HG03354 (cell line): Measurements from ENCODE around the gene CD200R1.
A peak's percentile ranks its signal among the peaks of the same experiment; 100 is the strongest.
"Not testable (repeated sequence)": the region's sequence is repeated elsewhere in the genome, so short reads cannot be mapped to it uniquely, and the experiment has no call there.

Experiments used
- ATAC-seq: cut with Tn5 transposase; IDR thresholded peaks from one replicate; pipeline ENCODE4 v1.9.1; 2021; ENCODE audit warnings: mild to moderate bottlenecking; ENCODE audit not compliant: unreplicated experiment, poor library complexity, severe bottlenecking

The CD200R1 gene

DNA sequence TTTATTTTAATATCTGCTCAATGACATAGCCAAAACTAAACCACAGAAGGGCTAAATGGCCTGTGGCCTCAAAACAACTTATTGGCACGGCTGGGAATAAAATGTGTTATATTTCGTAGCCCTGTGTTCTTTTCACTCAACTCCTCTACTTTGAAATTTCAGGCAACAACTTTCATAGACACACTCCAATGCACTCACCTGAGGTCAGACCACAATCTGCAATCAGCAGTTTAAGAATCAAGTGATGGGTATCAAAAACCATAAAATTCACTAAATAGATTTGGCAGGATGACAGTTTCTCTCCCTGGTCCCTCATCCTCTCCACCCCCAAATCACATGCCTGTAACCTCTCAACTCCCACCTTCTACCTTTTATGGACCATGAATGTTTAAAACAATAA lies 2.0 kb upstream of the CD200R1 start:
- ATAC-seq, result no peak

DNA sequence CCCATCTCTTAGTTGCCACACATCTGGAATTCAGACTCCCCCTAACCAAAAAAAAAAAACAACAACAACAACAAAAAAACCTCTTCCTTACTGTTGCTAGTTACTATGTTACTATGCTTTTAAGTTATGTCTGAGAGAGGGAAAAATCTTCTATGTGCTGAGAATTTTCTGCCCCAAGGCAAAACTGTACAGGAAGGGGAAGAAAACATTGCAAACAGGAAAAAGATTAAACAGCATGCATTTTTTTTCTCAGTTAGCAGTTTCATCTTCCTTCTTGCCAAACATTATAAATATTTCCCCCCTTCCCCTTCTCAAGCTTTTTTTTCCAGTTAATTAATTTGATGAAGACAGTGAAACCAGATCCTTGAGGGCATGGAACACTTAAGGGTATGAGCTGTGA lies 1.1 kb upstream of the CD200R1 start:
- ATAC-seq, result no peak

DNA sequence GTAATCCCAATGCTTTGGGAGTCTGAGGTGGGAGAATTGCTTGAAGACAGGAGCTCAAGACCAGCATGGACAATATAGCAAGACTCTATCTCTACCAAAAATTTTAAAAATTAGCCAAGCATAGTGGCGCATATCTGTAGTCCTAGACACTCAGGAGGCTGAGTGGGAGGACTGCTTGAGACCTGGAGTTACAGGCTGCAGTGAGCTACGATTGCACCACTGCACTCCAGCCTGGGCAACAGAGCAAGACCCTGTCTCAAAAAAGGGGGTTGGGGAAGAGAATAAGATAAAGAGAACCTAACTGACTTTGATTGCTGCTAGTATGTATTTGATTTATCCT lies 755 bp downstream of the CD200R1 start:
- ATAC-seq, result peak; percentile 26

DNA sequence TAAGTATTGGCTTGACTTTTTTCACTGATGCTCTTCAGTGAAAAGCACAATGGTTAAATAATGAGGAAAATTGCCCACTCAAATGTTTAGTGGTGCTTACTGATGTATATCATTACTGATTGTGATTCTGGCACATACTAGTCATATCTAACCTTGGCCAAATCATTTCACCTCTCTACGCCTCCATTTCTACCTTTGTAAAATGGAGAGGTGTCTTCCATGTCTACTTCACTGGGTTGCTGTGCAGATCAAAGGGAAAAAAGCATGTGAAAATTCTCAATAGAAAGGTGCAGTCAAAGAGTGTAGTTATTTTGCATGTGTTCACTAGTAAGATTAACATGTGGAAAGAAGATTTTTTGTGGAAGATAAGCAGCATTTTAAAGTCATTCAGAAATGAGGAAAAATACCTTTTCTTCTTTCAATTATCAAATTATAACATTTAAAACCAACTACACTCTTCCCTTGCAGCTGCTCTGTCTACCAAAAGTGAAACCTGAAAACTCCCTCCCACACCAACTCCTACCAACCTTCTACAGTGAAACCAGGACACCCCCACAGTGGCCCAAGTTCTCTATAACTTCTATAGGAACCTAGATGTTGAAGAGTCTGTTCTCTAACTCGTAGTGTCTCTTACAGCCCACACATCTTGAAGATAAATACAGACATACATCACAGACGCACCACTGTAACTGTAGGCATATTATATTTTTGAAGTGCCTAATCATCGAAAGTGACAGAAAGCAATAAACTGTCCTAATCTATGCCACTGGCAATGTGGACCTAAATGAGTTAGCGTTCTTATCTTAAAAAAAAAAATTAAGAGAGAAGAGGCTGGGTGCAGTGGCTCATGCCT lies 1.4 kb downstream of the CD200R1 start:
- ATAC-seq, result peak; percentile 88

DNA sequence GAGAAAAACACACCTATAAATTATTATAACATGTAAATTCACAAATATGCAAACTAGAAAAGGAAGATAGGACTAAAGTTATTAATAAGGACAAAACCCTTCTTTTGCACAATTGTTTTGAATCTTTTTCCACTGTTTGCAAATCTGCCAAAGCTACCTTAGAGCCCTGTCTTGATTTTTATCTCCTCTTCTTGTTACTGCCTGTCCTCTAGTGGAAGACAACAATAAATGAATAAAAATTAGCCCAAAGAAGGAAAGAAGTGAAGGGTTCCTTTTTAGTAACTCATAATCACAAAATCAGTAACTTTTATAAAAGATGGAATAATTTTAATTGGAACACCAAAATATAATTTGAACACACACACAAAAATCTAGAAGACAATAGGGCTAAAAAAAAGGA lies 2.7 kb downstream of the CD200R1 start:
- ATAC-seq, result no peak

DNA sequence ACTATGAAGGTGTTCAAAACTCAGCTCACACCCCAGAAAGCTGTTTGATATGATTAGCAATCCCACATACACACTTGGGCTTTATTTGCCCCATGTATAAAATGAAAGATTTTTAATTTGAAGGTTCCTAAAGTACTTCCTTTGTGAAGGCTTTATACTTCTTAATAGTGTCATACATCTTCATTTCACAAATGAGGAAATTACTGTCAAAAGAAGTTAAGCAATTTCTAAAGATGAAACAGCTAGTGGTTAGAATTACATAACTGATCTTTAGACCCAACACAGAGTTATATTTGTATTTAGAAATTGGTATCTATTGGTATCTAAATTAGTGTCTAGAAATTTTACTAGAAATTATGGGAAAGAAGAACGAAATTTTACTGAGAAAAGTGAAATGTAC lies 7.1 kb downstream of the CD200R1 start:
- no peak for ATAC-seq

DNA sequence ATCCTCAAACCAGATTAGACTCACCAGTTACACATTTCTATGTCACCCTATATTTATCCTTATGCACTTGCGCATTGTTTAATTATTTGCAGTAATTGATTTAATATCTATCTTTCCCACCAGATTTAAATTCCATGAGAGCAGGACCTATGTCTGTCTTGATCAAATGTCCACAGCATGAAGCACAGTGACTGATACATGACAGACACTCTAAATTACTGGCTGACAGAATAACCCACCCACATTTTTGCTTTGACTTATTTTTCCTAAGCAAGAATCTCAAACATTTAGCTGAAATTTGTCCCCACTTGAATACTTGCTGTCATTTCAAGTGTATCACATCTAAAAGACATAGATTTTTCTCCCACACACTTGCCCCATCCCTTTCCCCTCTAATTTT lies 7.5 kb downstream of the CD200R1 start:
- no peak for ATAC-seq

DNA sequence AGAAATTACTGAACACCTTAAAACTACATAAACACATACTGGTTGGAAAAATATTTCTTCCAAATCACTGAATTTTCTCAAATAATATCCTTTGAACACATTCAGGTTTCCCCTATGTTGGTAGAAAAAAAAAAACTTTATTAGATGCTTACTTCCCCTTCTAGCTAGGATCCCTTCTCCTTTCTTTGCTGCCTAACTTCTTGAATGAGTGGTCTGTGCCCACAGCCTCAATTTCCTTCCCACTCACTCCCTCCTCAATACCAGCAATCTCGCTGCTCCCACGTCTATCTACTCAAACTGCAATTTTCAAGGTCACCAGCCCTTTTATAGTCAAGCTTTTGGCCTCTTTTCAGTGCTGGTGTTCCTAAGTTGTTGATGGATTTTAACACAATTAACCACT lies 8.3 kb downstream of the CD200R1 start:
- ATAC-seq, result no peak

DNA sequence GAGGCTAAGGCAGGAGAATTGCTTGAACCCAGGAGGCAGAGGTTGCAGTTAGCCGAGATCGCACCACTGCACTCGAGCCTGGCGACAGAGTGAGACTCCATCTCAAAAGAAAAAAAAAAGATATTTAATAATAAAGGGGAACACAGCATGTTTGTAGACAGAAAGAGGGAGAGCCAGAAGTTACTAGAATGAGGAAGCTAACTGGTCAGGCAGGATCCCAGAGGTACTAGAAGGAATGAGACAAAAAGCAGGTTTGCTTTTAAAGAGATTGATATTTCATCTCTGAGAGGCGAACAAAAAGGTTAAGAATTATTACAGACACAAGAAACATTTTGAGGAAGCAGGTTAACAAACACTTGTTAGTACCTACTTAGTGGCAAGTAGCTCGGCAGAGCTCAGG lies 9.2 kb downstream of the CD200R1 start:
- ATAC-seq, result no peak

DNA sequence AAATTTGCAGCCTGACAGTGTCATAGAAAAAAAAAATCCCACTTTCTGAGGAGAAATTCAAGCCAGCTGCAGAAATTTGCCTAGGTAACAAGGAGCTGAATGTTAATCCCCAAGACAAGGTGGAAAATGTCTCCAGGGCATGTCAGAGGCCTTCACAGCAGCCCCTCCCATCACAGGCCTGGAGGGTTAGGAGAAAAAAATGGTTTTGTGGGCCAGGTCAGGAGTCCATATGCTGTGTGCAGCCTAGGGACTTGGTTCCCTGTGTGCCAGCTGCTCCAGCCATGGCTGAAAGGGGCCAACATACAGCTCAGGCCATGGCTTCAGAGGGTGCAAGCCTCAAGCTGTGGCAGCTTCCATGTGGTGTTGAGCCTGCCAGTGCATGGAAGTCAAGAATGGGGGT lies 11.2 kb downstream of the CD200R1 start:
- no peak for ATAC-seq

DNA sequence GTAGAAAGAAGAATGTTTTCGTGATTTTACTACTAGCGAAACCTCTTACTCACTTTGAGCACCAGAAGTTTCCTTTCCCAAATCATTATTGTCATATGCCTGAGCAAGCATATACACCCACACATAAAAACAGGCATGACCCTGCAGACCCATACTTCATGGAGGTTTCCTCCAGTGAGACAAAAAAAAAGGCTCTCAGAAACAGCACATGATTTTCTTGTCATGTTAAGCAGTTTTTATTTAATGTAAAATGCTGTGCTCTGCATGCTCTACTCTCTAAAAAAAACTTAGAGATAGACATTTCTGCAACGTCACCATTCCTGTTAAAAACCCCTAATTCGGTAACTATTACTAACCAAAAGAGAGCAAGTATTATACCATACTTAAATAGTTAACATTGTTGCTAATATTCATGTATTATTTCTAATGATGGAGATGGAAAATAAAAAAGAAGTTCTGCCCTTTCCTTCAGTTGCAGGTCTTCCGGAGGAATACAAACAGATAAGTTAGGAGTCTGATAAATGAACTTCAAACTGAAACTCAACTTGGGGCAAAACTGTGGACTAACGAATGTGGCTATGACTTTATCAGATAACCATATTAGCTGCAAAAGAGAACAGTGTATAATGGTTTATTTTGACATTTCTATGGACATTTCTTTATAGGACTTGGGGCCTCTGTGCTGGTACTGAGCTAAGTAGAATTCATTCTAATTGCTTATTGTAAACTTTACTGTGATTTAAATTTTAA lies 15.9 kb downstream of the CD200R1 start:
- peak; percentile 53 for ATAC-seq

DNA sequence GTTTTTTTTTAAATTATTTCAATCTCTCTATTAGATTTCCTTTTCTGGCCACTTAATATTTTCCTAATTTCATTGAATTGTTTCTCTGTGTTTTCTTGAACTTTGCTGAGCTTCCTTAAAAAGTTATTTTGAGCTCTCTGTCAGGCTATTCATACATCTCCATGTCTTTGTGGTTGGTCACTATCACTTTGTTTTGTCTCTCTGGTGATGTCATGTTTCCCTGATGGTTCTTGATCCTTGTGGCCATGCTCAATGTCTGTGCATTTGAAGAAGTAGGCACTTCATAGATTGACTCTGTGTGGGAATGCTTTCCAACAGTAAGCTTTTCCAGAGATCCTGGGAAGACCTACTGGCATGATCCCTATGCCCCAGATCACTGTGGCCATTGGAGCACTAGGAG lies 18.6 kb downstream of the CD200R1 start:
- no peak for ATAC-seq

DNA sequence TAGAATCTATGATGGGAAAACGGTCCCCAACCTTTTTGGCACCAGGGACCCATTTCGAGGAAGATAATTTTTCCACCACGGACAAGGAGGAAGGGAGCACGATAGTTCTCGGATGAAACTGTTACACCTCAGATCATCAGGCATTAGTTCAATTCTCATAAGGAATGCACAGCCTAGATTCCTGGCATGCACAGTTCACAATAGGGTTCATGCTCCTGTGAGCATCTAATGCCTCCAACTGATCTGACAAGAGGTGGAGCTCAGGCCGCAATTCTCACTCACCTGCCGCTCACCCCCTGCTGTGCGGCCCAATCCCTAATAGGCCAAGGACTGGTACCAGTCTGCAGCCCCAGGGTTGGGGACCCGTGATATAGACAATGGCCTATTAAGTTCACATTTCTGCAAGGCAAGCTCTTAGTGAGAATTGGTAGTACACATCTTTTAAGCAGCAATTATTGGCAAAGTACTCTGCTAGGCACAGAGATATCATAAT lies 26.5 kb downstream of the CD200R1 start:
- no peak for ATAC-seq

DNA sequence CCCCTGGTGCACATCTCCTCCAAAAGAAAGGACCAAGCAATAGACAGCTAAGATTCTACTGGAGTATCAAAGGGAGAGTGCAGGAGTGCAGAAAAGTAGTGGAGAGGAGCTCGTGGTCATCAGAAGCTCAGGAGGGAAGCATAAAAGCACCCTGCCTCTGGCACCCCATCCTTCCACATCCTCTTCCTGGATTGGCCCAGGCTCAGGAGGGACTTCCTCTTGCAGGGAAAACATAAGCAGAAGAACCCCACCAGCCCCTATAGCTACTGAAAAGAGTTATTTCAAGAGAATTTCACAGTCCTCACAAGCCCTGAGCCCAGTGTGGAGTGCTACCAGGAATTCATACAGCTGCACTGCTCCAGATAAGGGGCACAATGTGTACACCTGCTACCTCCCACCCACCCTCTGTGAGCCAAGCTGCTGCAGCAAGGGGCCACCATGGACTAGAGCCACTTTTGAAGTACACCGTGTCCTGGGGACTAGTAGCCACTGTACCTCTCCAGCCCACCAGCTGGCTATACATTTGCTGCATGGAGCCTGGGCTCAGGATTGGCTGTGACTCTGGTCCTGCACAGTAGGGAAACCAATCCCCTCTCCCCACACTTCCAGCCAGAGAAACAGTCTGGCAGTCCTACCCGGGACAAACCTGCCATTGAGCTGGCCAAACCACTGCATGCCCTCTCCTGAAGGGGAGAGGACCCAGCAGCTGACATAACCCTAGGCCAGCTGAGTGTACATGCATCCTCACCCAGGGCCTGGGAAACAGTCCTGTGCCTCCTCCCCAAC lies 43.0 kb downstream of the CD200R1 start:
- ATAC-seq, result no peak

DNA sequence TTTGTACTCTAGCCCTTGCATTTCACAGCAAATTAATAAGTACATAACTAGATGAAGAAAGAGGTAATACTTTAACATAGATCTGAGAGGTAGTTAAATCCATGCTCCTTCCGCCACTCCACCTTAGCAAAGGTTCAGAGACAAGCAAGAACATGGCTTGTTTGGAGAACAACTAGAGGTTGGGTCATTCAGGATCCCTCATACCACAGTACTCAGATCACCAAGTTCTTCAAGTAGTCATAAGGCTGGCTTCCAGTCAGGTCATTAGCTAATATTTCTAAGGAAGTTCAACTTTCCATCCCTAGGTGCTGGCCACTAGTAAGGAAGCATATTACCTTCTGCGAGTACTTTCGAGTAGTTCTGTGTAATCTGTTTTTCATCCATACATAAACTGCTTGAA lies 44.1 kb downstream of the CD200R1 start:
- no peak for ATAC-seq

DNA sequence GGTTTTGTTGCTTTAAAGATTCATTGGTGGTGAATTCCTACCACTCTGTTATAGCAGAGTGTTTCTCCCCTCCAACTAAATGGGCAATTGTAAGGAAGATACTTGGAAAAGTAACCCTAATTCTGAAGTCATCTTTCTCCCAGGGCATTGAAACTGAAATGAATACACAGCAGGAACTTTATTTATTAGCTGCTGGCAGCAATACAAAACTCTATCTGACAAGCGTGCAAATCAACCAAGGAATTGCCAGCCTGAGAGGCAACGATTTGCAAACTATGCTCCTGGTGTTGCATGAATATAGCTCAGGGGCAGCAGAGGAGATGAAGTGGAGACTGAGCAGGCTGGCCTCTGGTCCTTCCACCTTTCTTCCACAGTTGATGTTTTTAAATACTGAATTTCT lies 48.9 kb downstream of the CD200R1 start:
- no peak for ATAC-seq

DNA sequence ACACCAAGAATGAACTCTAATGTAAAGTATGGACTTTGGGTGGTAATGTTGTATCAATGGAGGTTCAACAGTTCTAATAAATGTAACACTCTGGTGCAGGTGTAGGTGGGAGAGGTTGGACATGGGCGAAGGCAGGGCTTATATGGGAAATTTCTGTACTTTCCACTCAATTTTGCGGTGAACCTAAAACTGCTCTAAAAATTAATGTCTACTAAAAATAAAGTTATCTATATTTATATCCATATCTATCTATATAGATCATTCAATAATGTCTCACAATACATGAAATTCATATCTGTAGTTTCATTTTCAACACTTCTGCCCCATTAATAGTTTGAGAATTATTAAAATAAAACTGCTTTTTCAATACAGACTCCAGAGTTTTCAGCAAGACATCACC lies 49.3 kb downstream of the CD200R1 start:
- no peak for ATAC-seq

DNA sequence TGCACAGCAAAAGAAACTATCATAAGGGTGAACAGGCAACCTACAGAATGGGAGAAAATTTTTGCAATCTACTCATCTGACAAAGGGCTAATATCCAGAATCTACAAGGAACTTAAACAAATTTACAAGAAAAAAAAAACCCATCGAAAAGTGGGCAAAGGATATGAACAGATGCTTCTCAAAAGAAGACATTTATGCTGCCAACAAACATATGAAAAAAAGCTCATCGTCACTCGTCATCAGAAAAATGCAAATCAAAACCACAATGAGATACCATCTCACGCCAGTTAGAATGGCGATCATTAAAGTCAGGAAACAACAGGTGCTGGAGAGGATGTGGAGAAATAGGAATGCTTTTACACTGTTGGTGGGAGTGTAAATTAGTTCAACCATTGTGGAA lies 55.4 kb downstream of the CD200R1 start:
- not testable (repeated sequence) for ATAC-seq

DNA sequence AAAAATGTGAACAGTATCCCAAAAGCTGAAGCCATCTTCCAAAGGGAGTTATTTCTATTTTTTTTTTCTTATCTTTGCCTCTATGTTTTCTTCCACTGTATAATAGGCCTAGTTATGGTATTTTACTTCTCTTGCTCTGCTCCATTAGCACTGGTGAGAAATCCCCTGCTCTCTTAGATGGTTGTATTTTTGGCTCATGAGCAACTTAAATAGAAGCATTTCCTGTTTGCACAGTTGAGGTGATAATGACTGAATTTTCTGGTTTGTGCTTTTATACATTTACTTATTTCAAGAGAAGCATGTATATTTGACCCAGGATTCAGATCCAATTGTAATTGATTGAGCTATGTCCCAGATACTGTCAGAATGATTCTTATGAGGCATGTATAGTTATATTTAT lies 66.7 kb downstream of the CD200R1 start:
- ATAC-seq, result peak; percentile 99

DNA sequence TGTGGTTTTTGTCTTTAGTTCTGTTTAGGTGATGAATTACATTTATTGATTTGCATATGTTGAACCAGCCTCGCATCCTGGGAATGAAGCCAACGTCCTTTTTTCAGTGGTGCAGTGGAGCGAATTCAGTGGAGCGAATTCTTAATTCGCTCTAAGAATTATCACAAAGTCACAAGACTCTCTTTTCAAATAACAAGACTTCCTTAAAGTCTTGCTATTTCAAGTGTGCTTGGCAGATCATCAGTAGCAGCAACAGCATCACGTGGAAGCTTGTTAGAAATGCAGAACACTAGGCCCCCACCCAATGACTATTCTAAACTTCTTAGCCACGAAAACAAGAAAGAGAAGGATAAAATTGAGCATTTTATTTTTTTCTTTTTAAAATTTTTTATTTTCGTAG lies 70.1 kb downstream of the CD200R1 start:
- ATAC-seq, result no peak
